ENCODE measurements around the gene C10orf105. TPM values are rescaled to one million over a fixed set of nuclear protein-coding genes. Genes with fewer than 3 reads are reported as not detected.

The C10orf105 gene
- polyA plus RNA-seq, 1 donor (not counting 4 experiments of a cell fraction or from before 2014, with no cell fraction given) = not detected

DNA sequence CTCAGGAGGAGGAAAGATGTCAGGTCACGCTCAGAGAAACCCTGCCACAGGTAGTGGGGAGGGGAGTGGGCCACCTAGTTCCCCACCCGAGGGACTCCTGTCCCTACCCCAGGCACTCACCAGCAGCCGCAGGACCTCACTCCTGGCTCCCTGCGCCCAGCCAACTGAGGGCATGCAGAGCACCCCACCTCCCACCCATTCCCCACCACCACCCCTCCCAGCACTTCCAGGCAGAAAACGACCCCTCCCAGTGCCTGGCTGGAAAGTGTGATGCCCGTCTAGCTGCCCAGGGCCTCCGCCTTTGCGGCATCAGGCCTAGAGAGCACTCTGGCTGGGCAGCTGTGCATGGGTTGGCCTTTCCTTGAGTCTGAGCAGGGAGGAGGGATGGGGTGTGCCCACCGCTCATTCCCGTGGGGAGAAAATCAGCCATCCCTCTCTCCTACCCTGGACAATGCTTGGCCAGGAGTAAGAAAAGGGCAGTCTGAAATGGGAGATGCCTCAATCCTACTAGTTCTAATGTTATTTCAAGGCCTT is 1.3 kb downstream of the C10orf105 start:
- H3K9me1 ChIP-seq (ENCODE audit: control insufficient read depth, extremely low read depth, insufficient read depth, low read length) = no peaks in the 10 kb centered on the region
- no peaks in the 10 kb centered on the region for H3K9me3 ChIP-seq (ENCODE audit: control insufficient read depth, low read depth, low read length)
- peaks cover 13% of the 10 kb centered on the region for H3K4me1 ChIP-seq (ENCODE audit: control insufficient read depth, extremely low read depth, insufficient read depth, low read length)
- H3K4me3 ChIP-seq (ENCODE audit: control insufficient read depth in 2 of 3, extremely low read depth in 1 of 3, insufficient read depth in 2 of 3, low read depth in 1 of 3, low read length in 3 of 3) = no peak overlapping the region
- DNase-seq (ENCODE audit: low read depth, low spot score) (no peak), FAIRE-seq (no peak)
- no peaks in the 10 kb centered on the region for H4K20me1 ChIP-seq (ENCODE audit: control insufficient read depth, extremely low read depth, insufficient read depth, low read length)
- H2AFZ ChIP-seq (ENCODE audit: control insufficient read depth, low read length) = no peak overlapping the region
- no peaks in the 10 kb centered on the region for H3K79me2 ChIP-seq (ENCODE audit: control insufficient read depth, insufficient read depth, low read length)
- no peak overlapping the region for H3K4me2 ChIP-seq (ENCODE audit: control insufficient read depth, extremely low read depth, insufficient read depth, low read depth, low read length)
- dilution Hi-C loops (cut with MboI; ENCODE audit: extremely low pct_ligation_motif_present, low sequenced_read_pairs) = no loop called here
- no peaks in the 10 kb centered on the region for H3K27me3 ChIP-seq (ENCODE audit: control insufficient read depth, extremely low read depth, insufficient read depth, low read length)
- H3K9ac ChIP-seq (ENCODE audit: control insufficient read depth, extremely low read depth, insufficient read depth, low read length) = no peak overlapping the region
- H3K36me3 ChIP-seq (ENCODE audit: control insufficient read depth in 2 of 2, extremely low read depth in 1 of 2, insufficient read depth in 2 of 2, low read length in 2 of 2) = no peaks in the 10 kb centered on the region
- TF ChIP-seq CTCF (optimal IDR thresholded peaks at IDR 0.05 in 1 of 3, IDR thresholded peaks at IDR 0.05 in 1 of 3, conservative IDR thresholded peaks at IDR 0.05 in 1 of 3; ENCODE audit: extremely low read depth in 1 of 3, insufficient read depth in 2 of 3, low read length in 3 of 3) (no peak), EZH2 (IDR thresholded peaks at IDR 0.05; ENCODE audit: low read length) (no peak)
- no peak overlapping the region for H3K27ac ChIP-seq (ENCODE audit: control insufficient read depth, insufficient read depth, low read length)

GRCh38 chr10:71717551-71717951 is 2.0 kb downstream of the C10orf105 start:
- Histone ChIP-seq H3K9me3 (ENCODE audit: control insufficient read depth, low read depth, low read length) (no peaks in the 10 kb centered on the region), H3K4me3 (ENCODE audit: control insufficient read depth in 2 of 3, extremely low read depth in 1 of 3, insufficient read depth in 2 of 3, low read depth in 1 of 3, low read length in 3 of 3) (no peak overlapping the region), H4K20me1 (ENCODE audit: control insufficient read depth, extremely low read depth, insufficient read depth, low read length) (no peaks in the 10 kb centered on the region), H2AFZ (ENCODE audit: control insufficient read depth, low read length) (no peak overlapping the region), H3K27ac (ENCODE audit: control insufficient read depth, insufficient read depth, low read length) (no peak overlapping the region), H3K9me1 (ENCODE audit: control insufficient read depth, extremely low read depth, insufficient read depth, low read length) (no peaks in the 10 kb centered on the region), H3K36me3 (ENCODE audit: control insufficient read depth in 2 of 2, extremely low read depth in 1 of 2, insufficient read depth in 2 of 2, low read length in 2 of 2) (no peaks in the 10 kb centered on the region), H3K4me2 (ENCODE audit: control insufficient read depth, extremely low read depth, insufficient read depth, low read depth, low read length) (no peak overlapping the region), H3K27me3 (ENCODE audit: control insufficient read depth, extremely low read depth, insufficient read depth, low read length) (no peaks in the 10 kb centered on the region), H3K79me2 (ENCODE audit: control insufficient read depth, insufficient read depth, low read length) (no peaks in the 10 kb centered on the region), H3K9ac (ENCODE audit: control insufficient read depth, extremely low read depth, insufficient read depth, low read length) (no peak overlapping the region), H3K4me1 (ENCODE audit: control insufficient read depth, extremely low read depth, insufficient read depth, low read length) (peaks cover 17% of the 10 kb centered on the region)
- dilution Hi-C loops (cut with MboI; ENCODE audit: extremely low pct_ligation_motif_present, low sequenced_read_pairs) = no loop called here
- FAIRE-seq (no peak), DNase-seq (ENCODE audit: low read depth, low spot score) (no peak)
- TF ChIP-seq EZH2 (IDR thresholded peaks at IDR 0.05; ENCODE audit: low read length) = no peak

GRCh38 chr10:71717056-71717455 is 2.5 kb downstream of the C10orf105 start:
- H3K9me1 ChIP-seq (ENCODE audit: control insufficient read depth, extremely low read depth, insufficient read depth, low read length) = no peaks in the 10 kb centered on the region
- DNase-seq (ENCODE audit: low read depth, low spot score) (no peak), FAIRE-seq (no peak)
- dilution Hi-C loops (cut with MboI; ENCODE audit: extremely low pct_ligation_motif_present, low sequenced_read_pairs) = no loop called here
- no peak overlapping the region for H3K27ac ChIP-seq (ENCODE audit: control insufficient read depth, insufficient read depth, low read length)
- no peak overlapping the region for H3K9ac ChIP-seq (ENCODE audit: control insufficient read depth, extremely low read depth, insufficient read depth, low read length)
- H3K4me2 ChIP-seq (ENCODE audit: control insufficient read depth, extremely low read depth, insufficient read depth, low read depth, low read length) = no peak overlapping the region
- H2AFZ ChIP-seq (ENCODE audit: control insufficient read depth, low read length) = no peak overlapping the region
- no peaks in the 10 kb centered on the region for H3K27me3 ChIP-seq (ENCODE audit: control insufficient read depth, extremely low read depth, insufficient read depth, low read length)
- no peaks in the 10 kb centered on the region for H3K9me3 ChIP-seq (ENCODE audit: control insufficient read depth, low read depth, low read length)
- no peaks in the 10 kb centered on the region for H3K79me2 ChIP-seq (ENCODE audit: control insufficient read depth, insufficient read depth, low read length)
- TF ChIP-seq CTCF (optimal IDR thresholded peaks at IDR 0.05 in 1 of 3, IDR thresholded peaks at IDR 0.05 in 1 of 3, conservative IDR thresholded peaks at IDR 0.05 in 1 of 3; ENCODE audit: extremely low read depth in 1 of 3, insufficient read depth in 2 of 3, low read length in 3 of 3) (no peak), EZH2 (IDR thresholded peaks at IDR 0.05; ENCODE audit: low read length) (no peak)
- no peak overlapping the region for H3K4me3 ChIP-seq (ENCODE audit: control insufficient read depth in 2 of 3, extremely low read depth in 1 of 3, insufficient read depth in 2 of 3, low read depth in 1 of 3, low read length in 3 of 3)
- no peaks in the 10 kb centered on the region for H3K36me3 ChIP-seq (ENCODE audit: control insufficient read depth in 2 of 2, extremely low read depth in 1 of 2, insufficient read depth in 2 of 2, low read length in 2 of 2)
- H4K20me1 ChIP-seq (ENCODE audit: control insufficient read depth, extremely low read depth, insufficient read depth, low read length) = no peaks in the 10 kb centered on the region
- H3K4me1 ChIP-seq (ENCODE audit: control insufficient read depth, extremely low read depth, insufficient read depth, low read length) = peaks cover 17% of the 10 kb centered on the region

Data from keratinocyte (primary cell).